SIG-M5 treated with dmso at 0.1 percent for 504 hours (cell line): Measurements from ENCODE around the gene NACA2.
A peak's percentile ranks its signal among the peaks of the same experiment; 100 is the strongest.
"Not testable (repeated sequence)": the region's sequence is repeated elsewhere in the genome, so short reads cannot be mapped to it uniquely, and the experiment has no call there.

Experiments
- DNase-seq: peaks from one replicate; lab custom pipeline; 2025; ENCODE audit not compliant: unreplicated experiment; lab: John Stamatoyannopoulos, UW

NACA2 gene

DNA sequence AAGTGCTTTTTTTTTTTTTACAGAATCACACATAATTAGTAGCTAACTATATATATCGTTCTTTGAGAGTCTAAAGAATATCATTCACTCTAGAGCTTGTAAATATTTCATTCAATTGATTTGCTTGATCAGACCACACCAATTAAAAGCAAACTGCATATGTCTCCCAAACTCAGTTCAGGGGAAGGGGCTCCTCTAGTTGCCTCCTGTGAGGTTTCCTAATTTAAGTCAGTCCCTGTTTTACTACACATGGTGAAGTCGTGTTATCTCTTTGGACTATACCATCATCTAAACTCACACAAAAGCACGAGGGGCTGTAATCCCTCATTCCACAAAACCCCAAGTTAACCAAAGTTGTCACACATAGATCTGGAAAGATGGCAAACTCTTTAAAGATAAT is 11.7 kb downstream of the NACA2 start:
- DNase-seq, result no peak

DNA sequence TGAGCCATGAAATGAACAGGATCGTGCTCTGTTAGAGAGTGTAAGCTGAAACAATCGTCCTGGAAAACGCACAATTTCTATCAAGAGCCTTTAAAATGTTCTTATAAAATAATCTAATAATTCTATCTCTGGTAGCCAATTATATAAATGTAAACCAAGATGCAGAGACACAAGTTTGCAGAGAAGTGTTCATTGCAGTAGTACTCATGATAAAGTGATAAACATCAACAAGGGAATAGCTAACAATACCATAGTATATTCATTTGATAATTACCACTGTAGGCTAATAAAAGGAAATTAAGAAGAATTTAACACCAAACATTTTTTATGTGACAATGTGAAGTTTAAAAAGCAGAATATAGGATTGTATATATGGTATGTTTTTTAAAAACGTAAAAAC is 12.4 kb downstream of the NACA2 start:
- no peak for DNase-seq

DNA sequence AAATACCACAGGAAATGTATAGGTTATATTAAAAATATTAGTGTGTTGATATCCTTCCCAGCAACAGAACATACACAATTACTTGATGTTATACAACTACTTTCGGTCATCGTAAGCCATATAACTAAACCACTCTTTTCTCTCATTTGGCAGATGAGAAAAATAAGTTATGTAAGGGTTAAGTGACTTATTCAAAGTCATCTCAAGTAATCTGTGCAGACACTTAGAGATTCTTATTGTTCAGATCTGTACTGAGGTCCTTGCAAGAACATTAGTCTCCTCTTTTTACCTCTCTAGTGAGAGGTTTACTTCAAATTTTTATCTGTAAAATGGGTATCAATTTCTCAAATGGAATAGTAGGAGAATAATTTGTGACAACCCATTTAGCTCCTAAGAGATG is 15.0 kb downstream of the NACA2 start:
- no peak for DNase-seq

DNA sequence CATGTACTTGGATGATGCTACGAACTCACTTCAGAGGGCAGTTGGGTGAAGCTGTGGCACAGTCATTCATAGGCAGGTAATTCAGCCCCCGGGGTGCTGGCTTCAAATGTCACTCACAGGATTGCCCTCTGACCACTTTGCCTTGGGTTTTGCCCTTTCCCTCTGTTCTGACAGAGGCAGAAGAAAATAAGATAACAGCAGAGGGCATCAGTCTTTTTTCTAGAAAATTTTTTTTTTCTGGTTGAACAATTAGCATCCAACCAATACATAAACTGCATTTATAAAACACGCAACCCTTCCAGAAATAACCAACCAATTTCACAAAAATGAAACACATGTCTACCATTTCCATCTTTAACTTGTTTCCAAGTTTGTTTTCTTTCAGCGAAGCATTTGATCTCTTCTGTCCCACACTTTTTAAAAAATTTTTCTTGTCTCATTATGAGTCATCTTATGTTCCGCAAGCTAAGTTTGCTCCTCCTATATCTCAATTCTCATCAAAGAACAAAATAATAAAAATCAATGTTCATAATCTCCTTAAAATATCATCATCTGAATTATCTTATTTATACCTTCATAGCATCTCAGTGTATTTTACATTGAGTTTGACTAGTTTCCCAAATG is 15.6 kb downstream of the NACA2 start:
- no peak for DNase-seq

DNA sequence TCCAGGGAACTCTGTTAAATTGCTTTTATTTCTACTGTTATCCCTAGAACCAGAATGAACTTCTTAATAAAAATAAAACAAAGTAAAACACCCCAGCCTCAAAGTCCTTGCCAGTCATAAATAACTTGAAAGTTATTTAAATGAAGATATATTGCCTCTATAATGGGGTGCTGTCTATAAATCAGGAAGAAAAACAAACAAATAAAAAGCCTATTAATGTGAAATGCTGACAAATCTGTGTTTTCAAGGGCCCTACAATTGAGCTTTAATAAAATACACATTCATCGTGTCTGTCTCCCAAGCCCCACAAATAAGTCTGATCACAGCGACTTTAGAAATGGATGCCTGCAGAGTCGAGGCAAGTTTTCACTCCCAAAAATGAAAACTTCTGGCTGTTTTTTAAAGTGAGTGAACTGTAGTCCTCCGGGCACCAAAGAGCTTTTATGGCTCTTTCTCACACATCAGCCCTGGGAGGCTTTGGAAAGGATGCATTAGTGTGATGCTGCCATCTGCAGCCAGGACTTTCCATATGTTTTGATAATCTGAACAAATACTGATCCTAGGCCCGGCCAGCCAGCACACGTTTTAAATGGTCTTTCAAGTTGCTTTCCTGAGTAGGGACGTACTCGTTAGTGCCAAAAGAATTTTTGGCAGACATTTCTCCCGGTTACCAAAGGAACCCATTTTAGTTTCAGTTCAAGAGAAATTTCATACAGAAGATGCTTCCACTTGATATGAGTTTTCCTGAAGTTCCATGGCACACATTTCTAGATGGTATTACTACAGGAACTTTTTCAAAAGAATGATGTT is 16.3 kb downstream of the NACA2 start:
- peak; percentile 100 for DNase-seq

DNA sequence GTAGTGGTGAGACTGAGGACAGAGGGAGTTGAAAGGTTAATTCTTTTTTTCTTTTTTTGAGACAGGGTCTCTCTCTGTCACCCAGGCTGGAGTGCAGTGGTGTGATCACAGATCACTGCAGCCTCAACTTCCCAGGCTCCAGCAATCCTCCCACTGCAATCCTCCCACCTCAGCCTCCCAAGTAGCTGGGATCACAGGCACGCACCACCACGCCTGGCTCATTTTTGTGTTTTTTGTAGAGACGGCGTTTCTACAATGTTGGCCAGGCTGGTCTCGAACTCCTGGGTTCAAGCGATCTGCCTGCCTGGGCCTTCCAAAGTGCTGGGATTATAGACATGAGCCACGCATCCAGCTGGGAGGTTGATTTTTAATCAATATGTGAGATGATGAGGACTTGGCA is 18.5 kb downstream of the NACA2 start:
- DNase-seq, result not testable (repeated sequence)

DNA sequence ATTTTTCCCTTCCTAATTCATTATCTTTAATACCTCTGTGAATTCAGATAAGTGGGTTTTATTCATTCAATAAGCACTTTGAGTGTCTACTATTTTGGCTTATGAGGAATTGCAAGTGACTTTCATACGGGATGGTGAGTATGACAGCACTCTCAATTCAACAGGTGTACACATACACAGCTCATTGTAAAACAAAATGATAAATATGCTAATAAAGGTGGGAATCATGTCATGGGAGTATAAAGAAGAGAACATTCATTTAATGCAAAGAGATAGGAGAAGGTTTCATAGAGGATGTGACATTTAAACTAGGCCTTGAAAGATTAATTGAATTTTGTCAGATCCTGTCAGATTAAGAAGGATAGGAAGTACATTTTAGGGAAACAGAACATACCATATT is 19.4 kb downstream of the NACA2 start:
- no peak for DNase-seq

DNA sequence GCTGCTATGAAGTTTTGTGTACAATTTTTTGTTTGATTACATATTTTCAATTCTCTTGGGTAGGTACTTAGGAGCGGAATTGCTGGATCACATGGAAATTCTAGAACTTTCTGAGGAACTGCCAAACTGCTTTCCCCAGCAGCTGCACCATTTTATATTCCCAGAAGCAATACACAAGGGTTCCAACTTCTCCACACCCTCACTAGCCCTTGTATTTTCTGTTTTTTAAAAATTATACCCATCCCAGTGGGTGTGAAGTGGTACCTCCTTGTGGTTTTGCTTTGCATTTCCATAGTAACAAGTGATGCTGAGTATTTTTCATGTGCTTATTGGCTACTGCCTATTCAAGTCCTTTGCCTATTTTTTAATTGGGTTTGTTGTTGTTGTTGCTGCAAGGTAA is 20.9 kb downstream of the NACA2 start:
- DNase-seq, result peak; percentile 93

DNA sequence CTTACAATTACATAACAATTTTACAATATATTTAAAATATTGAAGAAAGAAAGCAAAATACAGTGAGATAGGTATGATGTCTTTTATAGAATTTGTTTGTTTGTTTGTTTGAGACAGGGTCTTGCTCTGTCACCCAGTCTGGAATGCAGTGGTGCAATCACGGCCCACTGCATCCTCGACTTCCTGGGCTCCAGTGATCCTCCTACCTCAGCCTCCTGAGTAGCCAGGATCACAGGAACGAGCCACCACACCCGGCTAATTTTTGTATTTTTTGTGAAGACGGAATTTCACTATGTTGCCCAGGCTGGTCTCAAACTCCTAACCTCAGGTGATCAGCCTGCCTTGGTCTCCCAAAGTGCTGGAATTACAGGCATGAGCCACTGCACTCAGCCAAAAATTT is 21.5 kb downstream of the NACA2 start:
- not testable (repeated sequence) for DNase-seq

DNA sequence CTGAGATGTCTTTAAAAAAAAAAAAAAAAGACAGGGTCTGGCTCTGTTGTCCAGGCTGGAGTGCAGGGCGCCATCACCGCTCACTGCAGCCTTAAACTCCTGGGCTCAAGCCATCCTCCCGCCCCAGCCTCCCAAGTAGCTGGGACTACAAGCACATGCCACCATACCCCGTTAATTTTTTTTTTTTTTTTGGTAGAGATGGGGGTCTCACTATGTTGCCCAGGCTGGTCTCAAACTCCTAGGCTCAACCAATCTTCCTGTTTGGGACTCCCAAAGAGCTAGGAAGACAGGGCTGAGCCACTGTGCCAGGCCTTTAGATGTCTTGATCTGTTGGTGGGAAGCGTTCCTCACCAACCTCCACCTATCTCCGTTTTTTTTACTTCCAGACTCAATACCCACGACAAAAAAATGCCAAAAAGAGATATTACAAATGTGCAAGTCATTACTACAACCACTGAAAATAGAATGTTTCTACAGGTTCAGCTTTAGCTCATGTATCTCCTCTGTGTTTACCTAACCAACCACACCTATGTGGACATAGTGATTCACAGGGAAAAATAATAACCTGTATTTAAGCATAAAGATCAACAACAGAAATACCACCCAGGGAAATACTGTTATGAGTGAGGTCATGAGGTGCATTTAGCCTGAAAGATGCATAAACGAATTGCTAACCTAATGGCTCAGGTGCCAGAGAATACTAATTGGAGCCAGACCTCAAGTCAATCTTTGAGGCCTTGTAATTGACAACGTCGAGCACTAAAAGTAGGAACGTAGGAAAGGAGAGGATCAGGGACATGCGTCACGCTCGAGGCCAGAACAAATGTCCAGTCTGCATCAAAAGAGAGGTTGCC is 22.6 kb downstream of the NACA2 start:
- DNase-seq, result peak; percentile 100

DNA sequence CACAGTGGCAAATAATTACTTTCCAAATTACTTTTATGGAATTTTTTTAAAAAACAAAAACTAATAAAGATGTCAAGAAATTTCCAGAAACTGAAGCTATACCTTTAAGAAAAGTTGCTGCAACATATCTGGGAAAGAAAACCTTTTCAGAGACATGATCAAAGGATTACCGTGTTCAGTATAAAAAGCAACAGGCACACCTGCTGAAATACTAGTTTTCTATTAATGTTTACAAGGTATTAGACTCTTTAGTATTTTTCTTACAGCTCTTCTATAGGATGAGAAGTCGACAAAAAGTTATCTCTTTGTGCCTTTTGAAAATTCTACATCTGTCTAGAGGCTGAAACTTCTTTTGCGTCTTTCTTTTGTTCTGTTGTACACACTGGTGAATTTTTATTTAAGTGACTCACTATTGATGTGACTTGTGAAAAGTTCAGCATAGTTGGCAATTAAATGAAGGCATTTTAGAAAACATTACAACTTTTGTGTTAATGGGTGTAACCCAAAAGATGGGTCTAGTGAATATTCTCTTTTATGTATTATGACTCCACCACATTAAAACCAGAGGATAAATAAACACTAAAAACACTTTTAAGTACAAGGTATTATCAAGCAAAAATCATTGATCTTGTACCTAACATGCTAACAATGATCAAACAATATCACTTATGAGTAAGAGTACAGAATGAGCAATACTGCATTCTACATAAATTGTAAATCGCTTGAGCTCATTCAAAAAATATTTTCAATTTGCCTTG is 23.8 kb downstream of the NACA2 start:
- DNase-seq, result no peak

DNA sequence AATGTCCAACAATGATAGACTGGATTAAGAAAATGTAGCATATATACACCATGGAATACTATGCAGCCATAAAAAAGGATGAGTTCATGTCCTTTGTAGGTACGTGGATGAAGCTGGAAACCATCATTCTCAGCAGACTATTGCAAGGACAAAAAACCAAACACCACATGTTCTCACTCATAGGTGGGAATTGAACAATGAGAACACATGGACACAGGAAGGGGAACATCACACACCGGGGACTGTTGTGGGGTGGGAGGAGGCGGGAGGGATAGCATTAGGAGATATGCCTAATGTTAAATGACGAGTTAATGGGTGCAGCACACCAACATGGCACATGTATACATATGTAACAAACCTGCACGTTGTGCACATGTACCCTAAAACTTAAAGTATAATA is 24.6 kb downstream of the NACA2 start:
- DNase-seq, result not testable (repeated sequence)

DNA sequence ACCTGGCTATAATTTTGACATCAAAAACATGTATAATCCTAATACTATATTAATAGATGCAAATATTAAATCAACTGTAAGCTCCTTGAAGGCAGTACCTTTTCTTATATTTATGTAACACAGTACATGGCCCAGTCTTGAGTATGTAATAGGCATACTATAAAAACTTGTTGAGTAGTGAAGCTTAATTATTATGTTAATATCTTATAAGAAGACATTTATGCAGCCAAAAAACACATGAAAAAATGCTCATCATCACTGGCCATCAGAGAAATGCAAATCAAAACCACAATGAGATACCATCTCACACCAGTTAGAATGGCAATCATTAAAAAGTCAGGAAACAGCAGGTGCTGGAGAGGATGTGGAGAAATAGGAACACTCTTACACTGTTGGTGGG is 25.2 kb downstream of the NACA2 start:
- not testable (repeated sequence) for DNase-seq

DNA sequence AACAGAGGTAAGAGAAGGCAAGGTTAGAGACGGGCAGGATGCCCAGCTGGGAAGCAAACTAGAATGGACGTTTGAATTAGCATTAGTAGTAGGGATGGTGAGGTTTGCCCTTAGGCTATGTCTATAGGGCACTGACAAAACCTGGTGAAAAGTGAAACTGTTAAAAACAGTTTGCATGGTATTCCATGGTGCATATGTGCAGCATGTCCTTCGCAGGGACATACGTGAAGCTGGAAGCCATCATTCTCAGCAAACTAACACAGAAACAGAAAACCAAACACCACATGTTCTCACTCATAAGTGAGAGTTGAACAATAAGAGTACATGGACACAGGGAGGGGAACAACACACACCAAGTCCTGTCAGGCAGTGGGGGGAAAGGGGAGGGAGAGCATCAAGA is 25.8 kb downstream of the NACA2 start:
- no peak for DNase-seq

DNA sequence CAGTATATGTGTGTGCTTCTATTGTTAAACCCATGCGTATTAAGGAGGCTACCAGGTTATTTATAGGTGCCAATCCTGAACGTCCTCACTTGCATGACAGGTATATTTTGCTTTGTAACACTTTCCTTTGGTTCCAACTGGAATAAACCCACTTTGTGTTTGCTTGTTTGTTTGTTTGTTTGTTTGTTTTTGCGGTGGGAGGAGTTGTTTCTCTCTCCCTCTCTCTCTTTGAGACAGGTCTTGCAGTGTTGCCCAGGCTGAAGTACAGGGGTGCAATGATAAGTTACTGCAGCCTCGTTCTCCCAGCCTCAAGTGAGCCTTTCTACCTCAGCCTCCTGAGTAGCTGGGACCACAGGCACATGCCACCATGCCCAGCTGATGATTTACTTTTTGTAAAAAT is 28.7 kb downstream of the NACA2 start:
- no peak for DNase-seq

DNA sequence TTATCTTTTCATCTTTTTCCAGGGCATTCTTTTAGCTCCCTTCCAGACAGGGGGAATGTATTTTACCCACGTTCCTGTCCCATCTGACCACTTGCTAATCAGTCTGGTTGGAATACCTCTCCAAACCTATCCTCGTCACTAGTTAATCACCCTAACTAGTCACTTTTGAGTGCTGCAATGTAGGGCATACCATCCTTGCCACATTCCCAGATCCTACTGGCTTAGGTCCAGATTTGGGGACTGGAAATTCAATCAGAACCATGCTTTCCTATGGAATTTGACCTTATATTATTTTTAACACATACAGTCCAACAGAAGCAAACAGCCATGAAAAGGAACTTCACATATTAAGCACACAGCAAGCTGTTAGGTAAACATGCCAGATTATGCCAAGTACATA is 29.7 kb downstream of the NACA2 start:
- no peak for DNase-seq

DNA sequence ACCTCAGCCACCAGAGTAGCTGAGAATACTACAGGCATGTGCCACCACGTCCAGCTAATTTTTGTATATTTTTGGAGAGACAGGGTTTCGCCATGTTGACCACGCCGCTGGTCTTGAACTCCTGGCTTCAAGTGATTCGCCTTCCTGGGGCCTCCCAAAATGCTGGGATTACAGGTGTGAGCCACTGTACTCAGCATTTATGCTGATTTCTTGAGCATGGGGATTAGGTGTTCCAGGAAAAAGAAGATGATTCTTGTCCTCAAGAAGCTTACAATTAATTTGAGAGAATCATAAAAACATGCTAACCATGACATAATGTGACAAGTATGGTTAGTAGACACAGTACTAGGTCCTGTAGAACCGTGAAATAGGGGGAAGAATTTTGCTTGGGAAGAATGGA is 30.9 kb downstream of the NACA2 start:
- no peak for DNase-seq

DNA sequence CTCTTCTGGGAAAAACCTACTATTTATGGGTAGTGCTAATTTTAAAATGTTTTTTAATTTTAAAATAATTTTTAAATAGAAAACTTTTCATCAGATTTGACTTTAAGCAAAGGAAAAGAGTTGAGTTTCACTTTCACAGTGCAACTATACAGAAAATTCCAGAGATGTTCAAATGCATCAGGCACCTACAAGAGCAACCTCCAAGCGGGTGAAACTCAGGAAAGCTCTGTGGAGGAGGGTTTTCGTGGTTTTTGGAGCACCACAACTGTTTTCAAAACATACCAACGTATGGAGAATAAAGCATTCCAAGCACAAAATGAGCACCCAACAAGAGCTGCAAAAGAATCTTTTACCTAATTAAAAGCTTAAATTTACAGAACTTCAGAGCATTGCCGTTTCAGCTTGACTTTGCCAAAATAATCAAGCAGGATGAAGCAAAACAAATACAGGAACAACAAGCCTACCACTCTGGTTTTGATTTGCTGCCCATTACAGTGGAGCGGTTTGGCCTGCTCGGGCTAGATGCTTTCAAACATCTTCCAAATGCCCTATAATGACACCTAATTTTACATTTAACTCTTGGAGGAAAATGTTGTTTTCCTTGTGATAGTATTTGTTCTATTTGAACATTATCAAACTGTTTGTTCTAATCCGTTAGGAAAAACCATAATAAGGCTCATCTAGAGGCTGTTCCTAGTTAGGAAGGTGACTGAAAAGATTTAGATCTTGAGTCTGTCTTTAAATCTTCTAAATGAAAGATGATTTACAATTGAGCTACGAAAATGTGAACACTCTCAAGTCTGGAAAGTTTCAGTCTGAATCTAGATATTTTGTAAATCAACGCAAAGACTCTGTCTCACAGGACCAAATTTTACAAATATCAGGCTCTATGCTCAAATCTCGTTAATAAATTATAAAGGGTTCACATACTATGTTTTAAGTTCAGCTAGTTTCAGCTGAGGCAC is 34.5 kb downstream of the NACA2 start:
- DNase-seq, result peak; percentile 57

DNA sequence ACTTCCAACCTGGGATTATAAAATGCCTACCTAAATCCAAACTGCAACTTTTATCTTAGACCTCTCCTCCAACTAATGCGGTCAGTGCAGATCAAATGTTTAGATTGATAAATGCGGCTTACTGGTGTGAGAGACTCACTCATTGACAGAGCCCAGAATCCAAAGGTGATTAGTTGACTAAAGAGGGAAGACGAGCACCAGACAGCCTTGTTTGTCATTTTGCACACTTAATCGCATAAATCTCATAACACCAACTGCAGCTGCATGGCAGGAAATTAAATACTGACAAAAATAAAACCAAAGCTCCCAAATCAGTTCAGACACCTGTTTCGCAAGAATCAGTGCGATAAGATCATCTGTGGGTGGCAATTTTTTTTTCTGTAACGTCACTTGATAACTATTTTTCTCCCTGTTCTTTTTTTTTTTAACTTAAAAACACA is 35.9 kb downstream of the NACA2 start:
- peak; percentile 52 for DNase-seq

DNA sequence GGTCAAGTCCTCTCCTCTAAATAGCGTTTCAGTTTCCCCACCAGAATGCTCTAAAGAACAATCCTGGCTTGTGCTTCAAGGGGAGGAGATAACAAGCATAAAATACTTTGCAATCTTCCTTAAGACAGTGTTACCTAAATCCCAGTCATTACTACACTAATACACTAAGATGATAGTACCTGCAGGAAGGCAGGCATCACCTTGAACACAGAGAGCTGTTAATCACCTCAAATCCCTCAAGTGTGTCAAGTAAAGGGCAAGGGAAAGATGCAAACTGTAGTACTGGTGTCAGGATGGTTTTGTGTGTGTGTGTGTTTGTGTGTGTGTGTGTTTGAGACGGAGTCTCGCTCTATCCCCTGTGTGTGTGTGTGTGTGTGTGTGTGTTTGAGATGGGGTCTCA is 36.8 kb downstream of the NACA2 start:
- no peak for DNase-seq
